Body of pancreas (tissue), 4 donors: ENCODE results near the gene MED27. TPM values are rescaled to one million over a fixed set of nuclear protein-coding genes. Genes with fewer than 3 reads are reported as not detected.

Source experiments
- ATAC-seq: fragments of 150-250 bp; one replicate; pipeline ENCODE4 v1.9.1; 2016
- DNase-seq, 4 donors: peaks; one replicate each; pipeline ENCODE4 v3.0.0-alpha.2; 2019
- H3K27ac ChIP-seq, 4 donors: fragments of 200-600 bp; sonication (generic); 1 replicate in 3 of 4; 2 replicates in 1 of 4; pipeline versions ENCODE4 v1.5.1 to v1.6.1; 2016 to 2019; ENCODE audit warnings: mild to moderate bottlenecking in 1 of 4, mixed read lengths in 1 of 4, moderate library complexity in 1 of 4
- H3K27me3 ChIP-seq, 2 donors: fragments of 200-600 bp; sonication (generic); one replicate each; pipeline ENCODE4 v1.6.0; 2016; ENCODE audit warnings: mild to moderate bottlenecking in 1 of 2
- H3K36me3 ChIP-seq, 2 donors: fragments of 200-600 bp; sonication (generic); replicated peaks in 1 of 2; 2 replicates each; pipeline ENCODE4 v1.5.1; 2016; ENCODE audit warnings: low read depth in 2 of 2; ENCODE audit not compliant: insufficient read depth in 1 of 2
- H3K4me1 ChIP-seq: fragments of 200-600 bp; sonication (generic); one replicate; pipeline ENCODE4 v1.6.0; 2016
- H3K4me3 ChIP-seq, 2 donors: fragments of 200-600 bp; sonication (generic); 1 replicate in 1 of 2; 2 replicates in 1 of 2; pipeline ENCODE4 v1.5.1; 2016 to 2019
- H3K9me3 ChIP-seq, 3 donors: fragments of 200-600 bp; sonication (generic); 1 replicate in 2 of 3; 2 replicates in 1 of 3; pipeline ENCODE4 v1.5.1; 2016
- CTCF ChIP-seq, 7 experiments: fragments of 450-650 bp in 4 of 7; fragments of 200-600 bp in 3 of 7; sonication (generic) in 3 of 7; IDR thresholded peaks; one replicate each; pipeline ENCODE4 v1.5.1; 2016 to 2019; ENCODE audit warnings: antibody characterized with exemption in 7 of 7
- POLR2A ChIP-seq, 3 donors: fragments of 450-650 bp; IDR thresholded peaks; one replicate each; pipeline ENCODE4 v1.6.1; 2016; ENCODE audit warnings: antibody characterized with exemption in 3 of 3, mild to moderate bottlenecking in 2 of 3
- WGBS, 2 donors: methylation state at CpG; one replicate each; pipeline ENCODE4 v1.1.5; 2017; 5-methylcytosine and 5-hydroxymethylcytosine counted together
- intact Hi-C: fragments of 100-400 bp; cut with DNase I; formaldehyde crosslinking; loops from one replicate; pipeline ENCODE4 v1.15.1; 2023
- total RNA-seq, 2 donors: library from RNA; depleted of rRNA; stranded (reverse); fragments of >200 nt; gene quantifications; one replicate each; pipeline ENCODE4 v1.1.0, GENCODE V29; 2016

The MED27 gene
- total RNA-seq, 2 donors from 2014 or later: 3.4 to 11.5 TPM

DNA sequence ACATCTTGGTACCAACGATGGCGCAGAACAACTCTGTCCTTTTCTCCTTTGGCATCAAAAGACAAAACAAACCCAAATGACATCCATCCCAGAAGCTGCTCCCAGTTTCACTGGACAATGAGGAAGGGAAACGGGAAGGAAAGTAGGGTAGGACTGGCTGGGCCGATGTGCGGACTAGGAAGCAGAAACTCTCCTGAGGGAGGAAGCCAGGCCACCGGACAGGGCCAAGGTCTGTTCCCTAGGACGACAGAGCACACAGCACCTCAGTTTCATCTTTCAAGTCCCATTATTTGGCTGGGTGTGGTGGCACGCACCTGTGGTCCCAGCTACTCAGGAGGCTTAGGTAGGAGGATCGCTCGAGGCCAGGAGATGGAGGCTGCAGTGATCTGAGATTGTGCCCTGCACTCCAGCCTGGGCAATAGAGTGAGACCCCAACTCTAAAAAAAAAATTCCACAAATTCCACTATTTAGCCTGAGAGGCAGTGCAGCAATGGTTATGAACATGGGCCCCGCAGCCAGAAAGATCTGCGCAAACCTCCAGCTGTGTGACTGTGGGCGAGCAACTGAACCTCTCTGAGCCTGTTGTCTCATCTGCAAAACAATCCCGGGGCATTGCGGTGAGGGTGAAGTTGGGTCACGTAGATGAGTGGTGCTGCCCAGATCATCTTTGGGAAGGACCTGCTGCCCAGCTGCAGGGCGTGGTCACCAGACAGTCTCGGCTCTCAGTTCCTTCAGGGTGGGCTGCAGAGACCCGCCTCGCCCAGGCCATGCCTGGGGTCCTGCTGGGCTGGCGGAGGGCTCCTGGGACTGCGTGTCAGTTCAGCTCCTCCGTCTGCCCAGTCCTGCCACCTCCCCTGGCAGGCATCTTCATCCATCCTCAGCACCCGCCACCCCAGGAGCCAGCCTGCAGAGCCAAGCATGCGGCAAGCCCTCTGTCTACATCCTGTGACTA lies 238.6 kb downstream of the MED27 start:
- no peaks in the 10 kb centered on the region for H3K4me1 ChIP-seq
- intact Hi-C loops: loop anchor here (10.0 kb wide), 1 partner anchor 394 kb away; no protein-coding TSS in a partner anchor
- no peaks in the 10 kb centered on the region for H3K36me3 ChIP-seq
- H3K27me3 ChIP-seq: no peaks in the 10 kb centered on the region
- no peaks in the 10 kb centered on the region for H3K9me3 ChIP-seq
- 85 to 87% methylated on average over 17 to 25 of the region's 25 CpGs for WGBS, 2 donors
- TF ChIP-seq POLR2A (IDR thresholded peaks at IDR 0.05) (no peak), CTCF (IDR thresholded peaks at IDR 0.05) (no peak)
- no peak for DNase-seq
- no peak overlapping the region for H3K4me3 ChIP-seq
- no peak overlapping the region for H3K27ac ChIP-seq
- no peak for ATAC-seq

DNA sequence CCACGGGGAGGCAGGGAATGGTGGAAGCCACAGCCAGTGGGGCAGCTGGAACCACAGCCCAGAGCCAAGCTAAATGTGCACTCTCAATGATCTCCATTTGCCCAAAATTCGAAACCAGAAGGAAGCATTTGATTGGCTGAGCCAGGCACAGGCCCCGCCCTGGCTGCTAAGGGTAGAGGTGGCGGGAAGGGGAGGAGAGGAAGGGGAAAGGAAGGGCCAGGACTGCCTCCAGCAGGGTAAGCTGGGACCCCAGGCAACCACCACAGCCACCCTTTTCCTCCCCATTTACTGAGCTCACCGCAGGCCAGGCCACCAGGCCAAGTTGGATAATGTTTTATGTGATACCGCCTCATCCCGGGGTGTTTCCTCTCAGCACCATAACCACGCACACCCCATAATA lies 239.4 kb downstream of the MED27 start:
- 85 to 87% methylated on average over 8 of the region's 8 CpGs for WGBS, 2 donors
- no peaks in the 10 kb centered on the region for H3K4me1 ChIP-seq
- H3K4me3 ChIP-seq: no peak overlapping the region
- DNase-seq (no peak), ATAC-seq (no peak)
- H3K27ac ChIP-seq: no peak overlapping the region
- no peaks in the 10 kb centered on the region for H3K36me3 ChIP-seq
- intact Hi-C loops: loop anchor here (10.0 kb wide), 1 partner anchor 395 kb away; no protein-coding TSS in a partner anchor
- H3K9me3 ChIP-seq: no peaks in the 10 kb centered on the region
- H3K27me3 ChIP-seq: no peaks in the 10 kb centered on the region
- TF ChIP-seq CTCF (IDR thresholded peaks at IDR 0.05): no peak

- intact Hi-C loops: loop anchor here (10.0 kb wide), 1 partner anchor 395 kb away; no protein-coding TSS in a partner anchor
- H3K36me3 ChIP-seq: no peaks in the 10 kb centered on the region
- H3K9me3 ChIP-seq: peaks cover 0 to 3% (median 0%) of the 10 kb centered on the region in 3 donors
- TF ChIP-seq POLR2A (IDR thresholded peaks at IDR 0.05): no peak
- TF ChIP-seq CTCF (IDR thresholded peaks at IDR 0.05): no peak
- H3K27ac ChIP-seq: no peak overlapping the region
- H3K27me3 ChIP-seq: no peaks in the 10 kb centered on the region
- no peak overlapping the region for H3K4me3 ChIP-seq
- H3K4me1 ChIP-seq: no peaks in the 10 kb centered on the region
- 49 to 80% methylated on average over 4 to 22 of the region's 22 CpGs for WGBS, 2 donors
- DNase-seq (no peak), ATAC-seq (no peak)
Observed at GRCh38 chr9:131839281-131840084, 240.2 kb downstream of the MED27 start.

GRCh38 chr9:131838530-131839280 lies 241.0 kb downstream of the MED27 start:
- peaks cover 0 to 10% (median 0%) of the 10 kb centered on the region in 3 donors for H3K9me3 ChIP-seq
- ATAC-seq (no peak), DNase-seq (no peak)
- H3K4me1 ChIP-seq: no peaks in the 10 kb centered on the region
- H3K27ac ChIP-seq: no peak overlapping the region
- H3K36me3 ChIP-seq: no peaks in the 10 kb centered on the region
- WGBS, 2 donors: 46 to 53% methylated on average over 20 to 22 of the region's 22 CpGs
- intact Hi-C loops: no loop called here
- H3K27me3 ChIP-seq: no peaks in the 10 kb centered on the region
- TF ChIP-seq POLR2A (IDR thresholded peaks at IDR 0.05) (no peak), CTCF (IDR thresholded peaks at IDR 0.05) (no peak)
- H3K4me3 ChIP-seq: no peak overlapping the region
